A549 (cell line): ENCODE measurements around the gene APBB2. TPM values are rescaled to one million over a fixed set of nuclear protein-coding genes. Genes with fewer than 3 reads are reported as not detected.

Experiments
- ATAC-seq, 2 experiments: fragments of 200-7000 bp in 1 of 2; fragments of >200 bp in 1 of 2; cut with Nextera tagmentation in 1 of 2; cut with Tn5 transposase in 1 of 2; 3 replicates each; pipeline versions ENCODE4 v1.8.0 to v1.9.1; 2018 to 2020; ENCODE audit warnings: mild to moderate bottlenecking in 1 of 2, moderate library complexity in 1 of 2
- CTCF ChIA-PET: fragments of 300-600 bp; sonication (Branson Sonifier 250); formaldehyde crosslinking; extraction: SDS; loops from one replicate; lab custom pipeline; 2021; ENCODE audit warnings: antibody characterized with exemption, inconsistent platforms; lab: Yijun Ruan, JAX
- POLR2A ChIA-PET: fragments of 350-600 bp; formaldehyde crosslinking; extraction: SDS; loops from one replicate; lab custom pipeline; 2021; ENCODE audit warnings: antibody characterized with exemption, inconsistent platforms; lab: Yijun Ruan, JAX
- DNase-seq, 2 experiments: peaks; one replicate each; pipeline versions ENCODE4 v3.0.0 to v3.0.0-alpha.2; 2011 to 2016; ENCODE audit warnings: low read depth in 1 of 2, low spot score in 1 of 2
- FAIRE-seq: peaks from 2 replicates; lab custom pipeline; 2011; peaks lifted over from hg19 to GRCh38; lab: Jason Lieb, UNC
- H3K27ac ChIP-seq, 2 experiments: fragments of >200 bp; sonication (Bioruptor Twin); formaldehyde crosslinking; 3 replicates each; pipeline ENCODE4 v1.5.1; 2016 to 2017
- H3K4me1 ChIP-seq: fragments of >200 bp; sonication (Bioruptor Twin); formaldehyde crosslinking; 3 replicates; pipeline ENCODE4 v1.6.1; 2016
- H3K4me2 ChIP-seq: fragments of >200 bp; sonication (Bioruptor Twin); formaldehyde crosslinking; 3 replicates; pipeline ENCODE4 v1.6.1; 2016
- H3K4me3 ChIP-seq: fragments of >200 bp; sonication (Bioruptor Twin); formaldehyde crosslinking; 3 replicates; pipeline ENCODE4 v1.5.1; 2016
- H3K9me3 ChIP-seq: fragments of >200 bp; sonication (Bioruptor Twin); formaldehyde crosslinking; 3 replicates; pipeline ENCODE4 v1.6.1; 2016
- CBX2 ChIP-seq: fragments of 200-600 bp; sonication (generic); IDR thresholded peaks from 2 replicates; pipeline ENCODE4 v1.6.1; 2016; ENCODE audit warnings: low read depth, mild to moderate bottlenecking, borderline replicate concordance
- CHD2 ChIP-seq: fragments of 150-350 bp; IDR thresholded peaks from 2 replicates; pipeline ENCODE4 v1.6.1; 2014; ENCODE audit warnings: low read length; ENCODE audit not compliant: partially characterized antibody
- CHD4 ChIP-seq: fragments of 200-600 bp; sonication (generic); IDR thresholded peaks from 2 replicates; pipeline ENCODE4 v1.6.1; 2016; ENCODE audit warnings: antibody characterized with exemption, mild to moderate bottlenecking, borderline replicate concordance
- CTCF ChIP-seq: fragments of >200 bp; sonication (Bioruptor Twin); formaldehyde crosslinking; IDR thresholded peaks from 3 replicates; pipeline ENCODE4 v1.5.1; 2016
- E2F6 ChIP-seq: IDR thresholded peaks from 2 replicates; pipeline ENCODE4 v1.6.1; 2012; ENCODE audit warnings: low read depth, borderline replicate concordance
- EHF ChIP-seq: fragments of 250-450 bp; sonication (Bioruptor Pico); IDR thresholded peaks from 2 replicates; pipeline ENCODE4 v1.5.0; 2020; ENCODE audit warnings: mild to moderate bottlenecking
- EHMT2 ChIP-seq: fragments of 200-600 bp; sonication (generic); IDR thresholded peaks from 2 replicates; pipeline ENCODE4 v1.6.1; 2016; ENCODE audit warnings: antibody characterized with exemption, low read depth, mild to moderate bottlenecking, moderate library complexity
- ELK1 ChIP-seq: fragments of 150-350 bp; IDR thresholded peaks from 2 replicates; pipeline ENCODE4 v1.6.1; 2014; ENCODE audit warnings: low read depth, mild to moderate bottlenecking, low read length
- EP300 ChIP-seq, 2 experiments: fragments of >200 bp; sonication (Bioruptor Twin); formaldehyde crosslinking; IDR thresholded peaks; 2 replicates in 1 of 2; 3 replicates in 1 of 2; pipeline ENCODE4 v1.6.1; 2016 to 2017
- ESRRA ChIP-seq: fragments of 150-350 bp; IDR thresholded peaks from 2 replicates; pipeline ENCODE4 v1.6.1; 2014; ENCODE audit warnings: mild to moderate bottlenecking, low read length, borderline replicate concordance
- HDAC2 ChIP-seq: fragments of 200-600 bp; sonication (generic); IDR thresholded peaks from 2 replicates; pipeline ENCODE4 v1.6.1; 2016
- HES2 ChIP-seq: fragments of >200 bp; sonication (Bioruptor Twin); formaldehyde crosslinking; IDR thresholded peaks from 2 replicates; pipeline ENCODE4 v1.6.1; 2016
- HOXB13 ChIP-seq: fragments of 250-450 bp; sonication (Bioruptor Pico); IDR thresholded peaks from 2 replicates; pipeline ENCODE4 v1.5.0; 2020; ENCODE audit warnings: low read depth, mild to moderate bottlenecking, moderate library complexity
- JUNB ChIP-seq: fragments of >200 bp; sonication (Bioruptor Twin); formaldehyde crosslinking; IDR thresholded peaks from 2 replicates; pipeline ENCODE4 v1.6.1; 2016
- MAX ChIP-seq: IDR thresholded peaks from 2 replicates; pipeline ENCODE4 v1.6.1; 2012
- MYC ChIP-seq: IDR thresholded peaks from 2 replicates; pipeline ENCODE4 v1.6.1; 2012; ENCODE audit warnings: mild to moderate bottlenecking, inconsistent platforms, low read length, improper control_type of control experiment, borderline replicate concordance
- RNF2 ChIP-seq: fragments of 200-600 bp; sonication (generic); IDR thresholded peaks from 2 replicates; pipeline ENCODE4 v1.6.1; 2016; ENCODE audit warnings: low read depth, mild to moderate bottlenecking, antibody characterized with exemption, moderate library complexity, borderline replicate concordance
- ZFP36 ChIP-seq: fragments of 450-650 bp; IDR thresholded peaks from 2 replicates; pipeline ENCODE4 v1.6.1; 2014; ENCODE audit warnings: borderline replicate concordance; ENCODE audit not compliant: partially characterized antibody
- WGBS: methylation state at CpG from one replicate; pipeline ENCODE4 v1.1.6; 2017; ENCODE audit errors: missing lambda C conversion rate; 5-methylcytosine and 5-hydroxymethylcytosine counted together
- polyA plus RNA-seq, 4 experiments: library from polyadenylated mRNA; depleted of rRNA in 3 of 4; stranded (reverse); fragments of >200 nt; fragmentation: RNase III in 1 of 4; extraction: RNeasy Plus Mini Kit Qiagen cat#74134 plus additional on column Dnase treatment in 1 of 4; gene quantifications; 2 replicates in 3 of 4; 3 replicates in 1 of 4; pipeline ENCODE4 v1.2.3, GENCODE V29; 2011 to 2017
- TF ChIP-seq, protein P1 (sequence below): fragments of >200 bp; sonication (Bioruptor Twin); formaldehyde crosslinking; IDR thresholded peaks from 3 replicates; pipeline ENCODE4 v1.6.1; 2016

Gene APBB2
- polyA plus RNA-seq, 2 of the 4 experiments (the other 2 are of a cell fraction): 8.3 to 31.9 TPM

DNA sequence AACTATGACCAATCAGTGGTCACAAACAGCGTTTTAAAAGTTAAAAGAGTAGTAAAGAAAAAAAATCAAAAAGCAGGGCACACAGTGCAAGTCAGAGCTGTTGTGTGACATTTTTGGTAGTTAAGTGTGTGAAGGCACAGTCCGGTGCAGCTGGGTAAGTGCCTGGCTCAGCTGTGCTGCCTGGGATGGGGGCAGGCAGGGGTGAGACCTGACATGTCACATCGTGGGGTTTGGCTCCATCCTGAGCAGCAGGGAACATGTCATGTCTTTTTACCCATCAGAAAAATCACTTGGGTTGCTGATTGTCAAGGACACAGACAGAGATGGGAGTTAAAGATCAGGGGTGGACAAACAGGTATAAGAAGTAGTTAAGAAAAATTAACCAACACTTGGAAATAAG lies 339.4 kb downstream of the APBB2 start:
- 93% methylated on average over 3 of the region's 3 CpGs for WGBS
- ChIA-PET POLR2A (no interaction called here), CTCF (interaction anchor here (0.8 kb wide), 1 partner anchor 17 kb away, joined by 3 read pairs; no protein-coding TSS in a partner anchor)
- no peaks in the 10 kb centered on the region for H3K9me3 ChIP-seq
- no peak for DNase-seq
- no peak overlapping the region for H3K27ac ChIP-seq
- TF ChIP-seq HDAC2: no peak
- TF ChIP-seq CHD4: no peak
- no peak for TF ChIP-seq RNF2
- no peak for TF ChIP-seq ELK1
- no peak for TF ChIP-seq JUNB
- TF ChIP-seq EHMT2: no peak
- no peak for TF ChIP-seq EP300 (IDR thresholded peaks at IDR 0.05)
- no peak for TF ChIP-seq CBX2
- no peak for TF ChIP-seq EHF (CRISPR knock-in tag)
- 0 out of 3 replicates have a peak, but pooled peaks cover 3% of the 10 kb centered on the region for H3K4me1 ChIP-seq
- no peak overlapping the region for H3K4me2 ChIP-seq
- no peak for FAIRE-seq
- no peak overlapping the region for H3K4me3 ChIP-seq
- no peak for ATAC-seq

DNA sequence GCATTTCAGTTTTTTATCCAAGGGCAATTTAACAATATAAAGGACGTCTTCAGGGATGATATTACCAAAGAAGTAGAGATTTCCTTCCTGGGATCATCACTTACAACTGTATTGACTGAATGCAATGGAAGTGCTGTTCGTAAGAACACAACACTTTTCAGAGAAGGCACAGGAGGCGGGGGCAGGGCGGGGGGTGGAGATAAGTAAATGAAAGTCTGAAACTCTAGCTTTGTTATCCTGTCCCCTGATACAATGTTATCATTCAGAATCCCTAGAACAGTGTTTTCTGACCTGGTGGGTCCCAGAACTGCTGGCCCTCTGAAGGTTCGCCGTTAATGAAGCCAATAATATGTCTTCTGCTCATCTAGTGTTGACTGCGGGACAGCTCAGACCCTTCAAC lies 340.0 kb downstream of the APBB2 start:
- POLR2A ChIA-PET: no interaction called here
- 93% methylated on average over 7 of the region's 7 CpGs for WGBS
- no peak overlapping the region for H3K27ac ChIP-seq
- FAIRE-seq: no peak
- TF ChIP-seq HOXB13 (CRISPR knock-in tag): no peak
- TF ChIP-seq MYC: no peak
- TF ChIP-seq HES2: no peak
- TF ChIP-seq, protein P1, sequence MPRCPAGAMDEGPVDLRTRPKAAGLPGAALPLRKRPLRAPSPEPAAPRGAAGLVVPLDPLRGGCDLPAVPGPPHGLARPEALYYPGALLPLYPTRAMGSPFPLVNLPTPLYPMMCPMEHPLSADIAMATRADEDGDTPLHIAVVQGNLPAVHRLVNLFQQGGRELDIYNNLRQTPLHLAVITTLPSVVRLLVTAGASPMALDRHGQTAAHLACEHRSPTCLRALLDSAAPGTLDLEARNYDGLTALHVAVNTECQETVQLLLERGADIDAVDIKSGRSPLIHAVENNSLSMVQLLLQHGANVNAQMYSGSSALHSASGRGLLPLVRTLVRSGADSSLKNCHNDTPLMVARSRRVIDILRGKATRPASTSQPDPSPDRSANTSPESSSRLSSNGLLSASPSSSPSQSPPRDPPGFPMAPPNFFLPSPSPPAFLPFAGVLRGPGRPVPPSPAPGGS: no peak
- no peak for TF ChIP-seq E2F6
- no peak for TF ChIP-seq MAX
- TF ChIP-seq CTCF: no peak
- TF ChIP-seq, all 56 proteins: peak for 0
- Histone ChIP-seq H3K4me2 (no peak overlapping the region), H3K4me3 (no peak overlapping the region), H3K9me3 (no peaks in the 10 kb centered on the region), H3K4me1 (0 out of 3 replicates have a peak, but pooled peaks cover 3% of the 10 kb centered on the region)
- CTCF ChIA-PET: no interaction called here
- DNase-seq (no peak), ATAC-seq (no peak)

DNA sequence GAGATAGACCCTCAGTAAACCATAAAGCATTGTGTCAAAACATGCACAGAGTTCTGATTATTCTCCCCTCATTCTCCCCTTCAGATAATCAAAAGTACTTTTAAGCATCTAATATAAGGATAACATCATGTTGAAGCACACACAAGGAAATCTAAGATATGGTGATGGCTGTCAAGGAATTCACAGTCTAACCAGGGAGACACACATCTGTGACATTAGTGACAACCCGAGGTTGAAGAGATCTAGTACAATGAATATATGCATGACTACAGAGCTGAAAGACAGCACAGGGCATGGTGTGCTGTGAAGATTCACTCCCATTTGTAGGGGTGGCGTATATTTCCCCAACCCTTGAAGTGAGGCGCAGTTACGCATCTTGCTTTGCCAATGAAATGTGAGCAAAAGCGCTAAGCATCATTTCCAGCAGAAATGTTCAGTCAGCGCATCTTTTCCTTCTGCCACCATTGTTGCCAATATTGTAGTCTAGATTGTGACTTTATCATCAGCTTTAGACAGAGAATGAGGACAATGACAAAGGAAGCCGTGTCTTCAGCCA lies 342.6 kb downstream of the APBB2 start:
- ChIA-PET POLR2A (no interaction called here), CTCF (interaction anchor here (1.0 kb wide), 1 partner anchor 25 kb away, joined by 3 read pairs; no protein-coding TSS in a partner anchor)
- FAIRE-seq (no peak), DNase-seq (no peak), ATAC-seq (no peak)
- Histone ChIP-seq H3K4me3 (no peak overlapping the region), H3K9me3 (no peaks in the 10 kb centered on the region), H3K4me2 (no peak overlapping the region), H3K27ac (no peak overlapping the region), H3K4me1 (0 out of 3 replicates have a peak, but pooled peaks cover 3% of the 10 kb centered on the region)
- TF ChIP-seq CHD2 (no peak), ESRRA (no peak), HES2 (no peak), ZFP36 (no peak), HOXB13 (CRISPR knock-in tag) (no peak), CTCF (no peak), CHD4 (no peak)
- TF ChIP-seq, protein P1: no peak
- WGBS: 90% methylated on average over 7 of the region's 7 CpGs
